Activated CD8-positive, alpha-beta memory T cell treated with anti-CD3 and anti-CD28 coated beads for 1 hour (primary cell): ENCODE data around the gene TMED9.
A peak's percentile ranks its signal among the peaks of the same experiment; 100 is the strongest.
"Not testable (repeated sequence)": the region's sequence is repeated elsewhere in the genome, so short reads cannot be mapped to it uniquely, and the experiment has no call there.

Source experiments
- DNase-seq, 2 donors: peaks; one replicate each; pipeline ENCODE4 v3.0.0-alpha.2; 2020; ENCODE audit warnings: low read depth in 1 of 2; ENCODE audit errors: extremely low read depth in 1 of 2

The TMED9 gene

DNA sequence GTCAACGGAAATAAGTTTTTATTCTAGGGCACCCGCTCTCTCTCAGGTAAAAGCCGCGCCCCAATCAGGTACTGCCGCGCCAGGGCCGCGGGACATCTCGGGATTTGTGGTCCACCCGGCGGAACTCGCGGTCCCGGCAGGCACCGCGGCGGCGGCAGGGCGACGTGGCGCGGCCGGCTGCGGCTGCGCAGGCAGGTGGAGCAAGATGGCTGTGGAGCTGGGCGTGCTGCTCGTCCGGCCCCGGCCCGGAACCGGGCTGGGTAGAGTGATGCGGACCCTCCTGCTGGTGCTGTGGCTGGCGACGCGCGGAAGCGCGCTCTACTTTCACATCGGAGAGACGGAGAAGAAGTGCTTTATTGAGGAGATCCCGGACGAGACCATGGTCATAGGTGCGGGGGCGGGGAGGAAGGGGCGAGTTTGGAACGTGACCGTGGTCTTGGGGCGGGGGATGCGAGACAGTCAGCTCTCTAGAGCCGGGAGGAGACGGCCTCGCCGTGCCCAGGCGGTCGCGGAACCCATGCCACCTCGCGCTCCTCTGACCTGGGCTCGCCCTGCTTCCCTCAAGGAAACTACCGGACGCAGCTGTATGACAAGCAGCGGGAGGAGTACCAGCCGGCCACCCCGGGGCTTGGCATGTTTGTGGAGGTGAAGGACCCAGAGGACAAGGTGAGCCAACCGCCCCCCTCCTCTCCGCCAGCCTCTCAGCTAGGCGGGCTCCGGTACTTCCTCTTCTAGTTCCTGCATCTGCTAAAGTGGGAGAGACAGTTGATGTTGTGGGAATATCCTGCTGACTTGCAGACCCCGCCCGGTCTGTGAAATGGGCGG, at the start of gene TMED9:
TMED9 (plus strand) TSS at position 194 of the 825 bp plus-strand sequence; CDS start at position 206, 12 bp downstream.
- DNase-seq, result peak; percentile 61 to 81

DNA sequence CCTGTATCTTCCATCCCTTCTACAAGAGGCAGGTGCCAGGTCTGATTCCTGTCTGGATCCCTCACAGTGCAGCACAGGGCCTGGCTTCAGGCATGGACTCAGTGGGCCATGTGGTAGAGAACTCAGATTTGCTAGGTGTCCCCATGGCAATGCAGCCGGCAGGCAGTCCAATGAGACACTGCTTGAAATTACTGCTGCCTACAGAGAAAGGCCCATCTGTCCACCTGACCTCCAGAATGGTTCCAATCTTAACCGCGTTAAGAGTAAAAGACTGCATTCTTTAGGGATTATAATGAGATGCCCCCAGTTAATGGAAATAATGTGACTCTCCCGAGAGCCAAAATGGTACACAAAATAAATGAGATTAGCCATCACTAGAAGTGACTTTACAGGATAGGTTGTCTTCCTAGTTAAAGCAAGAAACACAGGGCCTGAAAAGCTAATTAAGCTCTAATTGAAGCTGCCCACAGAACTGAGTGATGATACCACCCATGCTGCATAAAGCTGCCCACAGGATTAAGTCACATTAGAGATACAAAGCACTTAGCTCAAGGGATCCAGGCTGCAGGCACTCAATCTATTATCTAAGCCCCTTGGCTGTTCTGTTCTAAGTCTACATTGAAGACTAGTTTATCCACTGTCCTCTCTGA, 49.1 kb upstream of the TMED9 start:
- no peak for DNase-seq

DNA sequence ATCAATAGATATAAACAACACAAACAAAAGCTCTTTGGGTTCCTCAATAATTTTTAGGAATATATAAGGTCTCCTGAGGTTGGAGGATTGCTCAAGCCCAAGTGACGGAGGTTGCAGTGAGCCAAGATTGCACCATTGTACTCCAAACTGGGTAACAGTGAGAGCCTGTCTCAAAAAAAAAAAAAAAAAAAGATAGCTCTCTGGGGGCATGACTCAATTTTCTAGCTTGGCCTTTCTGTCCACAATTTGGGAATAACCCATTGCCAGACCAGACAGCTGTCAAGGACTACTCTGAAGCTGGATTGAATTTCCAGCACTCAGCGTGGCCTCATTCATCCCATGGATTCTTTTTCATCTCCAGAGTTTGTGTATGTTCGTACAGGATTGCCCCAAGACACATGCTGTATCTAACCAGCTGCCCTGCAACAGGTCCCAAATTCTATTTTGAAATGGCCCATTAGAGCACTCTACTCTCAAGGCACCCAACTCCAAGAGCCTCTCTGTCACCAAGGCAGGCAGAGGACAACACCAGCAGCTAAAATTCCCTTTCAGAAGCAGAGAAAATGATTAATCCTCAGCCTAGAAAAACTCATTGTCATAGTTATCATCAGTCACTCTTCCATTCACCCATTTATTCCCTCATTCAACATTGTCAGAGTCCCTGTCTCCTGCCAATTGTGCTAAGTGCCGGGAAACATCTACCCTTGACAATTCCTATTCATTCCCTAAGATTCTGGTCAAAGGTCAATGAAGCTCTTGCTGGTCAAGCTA, 46.3 kb upstream of the TMED9 start:
- no peak for DNase-seq

DNA sequence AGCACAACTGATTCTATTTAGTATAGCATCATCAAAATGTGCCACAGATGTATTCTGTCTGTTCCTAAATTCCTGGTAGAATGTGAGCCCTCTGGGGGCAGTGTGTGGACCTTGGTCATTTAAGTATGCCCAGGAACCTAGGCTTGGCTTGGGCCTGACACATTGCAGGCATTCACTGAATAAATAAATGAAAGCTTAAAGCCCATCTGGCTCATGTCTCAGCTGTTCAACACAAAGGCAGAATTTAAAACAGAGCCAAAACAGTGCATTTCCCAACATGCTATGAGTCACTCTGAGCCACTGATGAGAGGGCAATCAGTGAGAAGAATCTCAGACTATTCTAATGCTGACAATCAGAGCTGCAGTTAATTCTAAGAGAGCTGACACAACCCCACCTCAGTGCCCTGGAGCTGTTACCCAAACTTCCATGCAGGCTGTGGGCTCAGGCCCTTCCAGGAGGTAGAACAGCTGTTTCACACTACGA, 45.7 kb upstream of the TMED9 start:
- DNase-seq, result no peak

DNA sequence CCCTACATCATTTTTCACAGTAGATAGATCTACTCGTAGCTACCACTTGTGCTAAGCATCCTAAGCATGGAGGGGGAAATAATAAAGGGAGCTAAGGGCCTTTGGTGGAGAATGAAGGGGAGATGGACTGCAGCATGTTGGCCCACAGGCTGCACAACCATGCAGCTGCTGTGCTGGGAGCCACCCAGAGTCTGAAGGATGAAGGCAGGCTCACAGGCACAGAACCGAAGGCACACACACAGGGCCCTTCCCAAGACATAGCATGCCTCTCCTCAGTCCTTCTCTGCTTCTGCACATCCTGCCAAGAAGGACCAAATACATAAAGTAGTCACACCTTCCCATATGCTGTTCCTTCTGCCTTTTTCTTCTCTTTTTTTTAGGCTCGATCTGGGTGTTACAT, 44.3 kb upstream of the TMED9 start:
- no peak for DNase-seq

DNA sequence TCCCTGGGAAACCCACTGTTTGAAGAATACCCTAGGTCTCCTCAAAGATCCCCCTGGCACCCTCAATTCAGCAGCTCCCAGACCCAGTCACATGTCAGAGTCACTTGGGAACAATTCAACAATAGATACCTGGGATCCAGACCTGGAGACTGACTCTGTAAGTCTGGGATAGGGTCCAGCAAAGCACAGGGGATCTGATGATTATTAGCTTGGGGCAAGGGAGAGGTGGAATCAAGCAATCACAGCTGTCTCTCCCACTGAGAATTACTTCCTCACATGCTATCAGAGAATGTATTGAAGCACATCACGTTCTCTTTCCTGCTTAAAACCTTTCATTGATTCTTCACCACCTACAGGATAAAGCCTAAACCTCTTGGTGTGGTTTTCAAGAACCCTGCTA, 43.5 kb upstream of the TMED9 start:
- DNase-seq, result no peak

DNA sequence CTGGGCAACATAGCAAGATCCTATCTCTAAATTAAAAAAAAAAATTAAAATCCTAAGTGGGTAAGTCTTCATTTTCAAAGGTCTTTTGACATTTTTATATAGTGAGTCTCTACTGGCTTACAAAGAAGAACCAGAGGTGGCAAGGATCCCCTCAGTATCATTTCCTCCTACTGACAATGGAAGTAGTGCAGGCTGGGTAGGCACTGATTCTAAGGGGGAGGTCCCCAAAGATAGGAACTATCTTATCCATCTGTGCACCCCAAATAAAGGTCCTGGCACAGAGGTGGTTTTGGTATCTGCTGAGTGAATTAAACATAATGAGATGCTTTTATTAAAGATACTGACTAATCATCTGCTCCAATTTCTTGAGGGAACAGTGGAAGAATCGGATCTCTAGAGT, 41.9 kb upstream of the TMED9 start:
- DNase-seq, result no peak

DNA sequence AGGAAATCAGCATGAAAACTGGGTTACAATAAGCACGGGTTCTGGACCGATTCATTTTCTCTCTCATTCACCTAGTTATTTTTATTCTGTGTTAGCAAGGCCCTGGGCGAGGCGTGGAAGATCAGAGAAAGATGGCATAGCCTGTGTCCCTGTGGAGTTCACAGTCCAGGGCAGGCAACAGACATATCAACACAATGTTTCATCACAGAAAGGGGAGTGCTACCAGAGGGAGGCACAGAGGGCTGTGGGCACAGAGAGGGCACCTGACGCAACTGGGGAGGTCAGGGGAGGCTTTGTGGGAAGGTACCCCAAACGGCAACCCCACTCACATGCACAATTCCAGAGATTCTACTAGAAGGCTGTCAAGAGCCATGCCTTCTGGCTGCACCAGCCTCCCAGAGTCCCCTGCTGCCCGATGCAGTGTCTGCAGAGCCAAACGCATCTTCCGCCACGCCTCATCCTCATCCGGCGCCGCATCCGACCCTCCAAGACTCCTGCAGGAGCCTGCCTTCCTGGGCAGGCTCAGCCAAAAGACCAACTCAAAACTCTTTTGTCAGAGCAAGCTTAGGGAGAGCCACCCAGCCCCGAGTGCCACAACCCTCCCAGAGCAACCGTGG, 39.1 kb upstream of the TMED9 start:
- DNase-seq, result no peak

DNA sequence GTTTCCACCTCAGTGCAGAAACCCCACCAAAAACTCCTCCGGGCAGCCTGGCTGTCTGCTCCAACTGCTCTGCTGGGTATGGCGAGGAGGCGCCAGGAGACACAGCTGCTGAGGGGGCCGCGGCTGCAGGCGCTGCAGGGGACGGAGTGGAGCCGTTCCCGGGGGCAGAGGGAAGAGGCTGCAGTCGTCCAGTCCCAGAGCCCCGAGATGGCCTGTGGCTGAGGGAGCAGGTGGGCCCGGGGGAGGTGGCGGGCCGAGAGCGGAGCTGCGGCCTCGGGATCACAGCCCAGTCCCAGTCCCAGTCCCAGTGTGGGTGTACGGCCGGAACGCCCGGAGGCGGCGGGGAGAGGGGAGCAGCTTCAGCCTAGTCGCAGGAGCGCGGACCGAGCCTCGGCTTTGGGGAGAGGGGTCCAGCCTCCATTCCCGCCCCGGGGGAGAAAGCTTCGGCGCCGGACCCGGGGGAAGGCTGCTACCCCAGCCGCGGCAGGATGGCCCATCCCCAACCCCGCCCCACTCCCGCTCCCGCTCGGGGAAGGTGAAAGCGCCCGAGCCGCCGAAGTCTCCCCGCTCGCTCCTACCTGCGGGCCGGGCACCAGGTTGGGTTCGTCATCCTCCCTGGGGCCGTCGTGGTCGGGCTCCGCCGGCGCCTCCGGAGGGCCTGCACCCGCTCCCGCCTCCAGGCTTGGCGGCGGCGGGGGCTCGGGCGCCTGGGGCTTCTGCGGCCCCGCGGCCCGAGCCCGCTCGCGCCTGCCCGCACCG, 38.2 kb upstream of the TMED9 start:
- DNase-seq, result peak in 1 of 2 donors; percentile 12

DNA sequence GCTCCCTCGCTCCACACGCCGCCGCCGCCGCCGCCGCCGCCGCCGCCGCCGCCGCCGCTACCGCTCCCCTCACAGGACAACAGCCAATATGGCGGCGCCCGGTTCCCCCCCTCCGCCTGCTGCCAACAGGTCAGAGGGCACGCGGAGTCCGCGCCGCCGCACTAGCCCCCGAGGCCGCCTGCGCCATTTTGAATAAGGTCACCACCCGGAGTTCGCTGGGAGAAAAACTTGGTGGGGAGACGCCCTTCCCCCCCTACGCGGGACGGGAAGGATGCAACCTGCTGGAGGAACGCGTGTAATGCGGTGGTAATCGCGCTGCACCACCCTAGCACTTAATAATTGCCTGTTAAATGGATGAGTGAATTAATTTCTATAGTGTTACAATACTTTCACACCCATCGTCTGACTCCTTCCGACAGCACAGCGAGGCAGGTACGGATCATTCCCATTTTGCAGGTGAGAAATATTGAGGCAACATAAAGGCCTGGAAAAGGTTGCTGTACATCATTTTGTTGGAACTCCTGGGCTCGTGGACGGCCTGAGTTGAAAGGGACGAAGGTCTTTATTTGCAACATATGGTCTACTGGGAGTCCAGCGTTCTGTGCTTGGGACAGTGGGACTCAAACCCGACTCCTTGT, 37.4 kb upstream of the TMED9 start, which contains the start of gene FAM193B:
FAM193B (minus strand) TSS at position 90 of the 638 bp plus-strand sequence. CDS start 105 bp downstream, outside the sequence.
- peak; percentile 86 to 89 for DNase-seq

DNA sequence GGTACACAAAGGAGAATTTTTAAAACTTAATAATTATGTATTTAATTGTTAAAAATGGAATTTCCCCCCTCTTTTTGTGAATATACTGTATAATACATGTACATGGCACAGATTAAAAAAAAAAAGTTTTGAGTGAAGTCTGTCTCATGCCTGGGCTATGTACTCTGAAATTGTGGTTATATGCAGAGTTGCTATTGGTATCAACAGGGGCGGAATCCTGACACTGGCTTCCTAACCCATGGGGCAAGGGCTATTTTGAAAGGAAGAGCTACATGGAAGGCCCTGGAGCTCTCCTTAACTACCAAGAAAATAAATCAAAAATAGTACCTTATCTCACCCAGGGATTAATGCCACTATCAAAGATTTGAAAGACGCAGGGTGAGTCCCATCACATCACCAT, 36.8 kb upstream of the TMED9 start:
- DNase-seq, result no peak

DNA sequence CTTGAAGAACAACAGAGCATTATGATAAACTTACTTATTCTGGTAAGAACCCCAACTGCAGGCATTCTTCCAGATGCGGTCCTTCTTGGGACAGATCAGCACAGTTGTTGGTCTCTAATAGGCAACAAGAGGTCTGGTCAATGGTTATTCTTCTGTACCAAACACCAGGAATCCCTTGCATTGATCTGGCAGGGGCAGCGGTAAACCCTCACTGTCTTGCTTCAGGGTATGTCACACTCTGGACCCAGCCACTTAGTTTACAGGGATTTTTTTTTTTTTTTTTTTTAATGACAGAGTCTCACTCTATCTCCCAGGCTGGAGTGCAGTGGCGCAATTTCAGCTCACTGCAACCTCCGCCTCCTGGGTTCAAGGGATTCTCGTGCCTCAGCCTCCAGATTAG, 36.3 kb upstream of the TMED9 start:
- DNase-seq, result no peak

DNA sequence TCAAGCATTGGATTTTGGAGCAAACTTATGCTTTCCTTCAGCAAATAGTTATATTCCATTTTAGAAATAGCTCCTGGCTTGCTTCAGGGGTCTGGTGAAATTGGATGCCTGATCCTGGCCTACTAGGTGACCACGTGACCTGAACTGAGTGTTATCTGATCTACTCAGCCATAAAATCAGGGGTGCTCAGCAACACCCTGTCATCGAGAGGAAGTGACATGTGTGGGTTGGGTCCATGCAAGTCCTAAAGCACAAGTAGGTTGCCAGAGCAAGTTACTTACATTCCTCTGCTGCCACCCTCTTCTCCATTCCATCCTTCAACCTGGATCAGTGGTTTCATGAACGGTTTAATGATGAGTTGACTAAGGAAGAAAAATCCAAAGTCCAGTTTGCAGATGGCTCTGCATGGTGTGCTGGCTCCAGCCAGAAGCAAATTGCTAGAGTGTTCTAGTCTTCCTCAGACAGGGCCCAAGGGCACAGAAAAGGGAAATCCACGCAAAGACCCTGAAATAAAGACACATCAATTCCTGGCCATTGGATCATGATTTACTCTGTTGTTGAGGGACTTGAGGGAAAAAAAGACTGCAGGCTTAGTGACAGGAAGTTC, 34.9 kb upstream of the TMED9 start:
- DNase-seq, result no peak

DNA sequence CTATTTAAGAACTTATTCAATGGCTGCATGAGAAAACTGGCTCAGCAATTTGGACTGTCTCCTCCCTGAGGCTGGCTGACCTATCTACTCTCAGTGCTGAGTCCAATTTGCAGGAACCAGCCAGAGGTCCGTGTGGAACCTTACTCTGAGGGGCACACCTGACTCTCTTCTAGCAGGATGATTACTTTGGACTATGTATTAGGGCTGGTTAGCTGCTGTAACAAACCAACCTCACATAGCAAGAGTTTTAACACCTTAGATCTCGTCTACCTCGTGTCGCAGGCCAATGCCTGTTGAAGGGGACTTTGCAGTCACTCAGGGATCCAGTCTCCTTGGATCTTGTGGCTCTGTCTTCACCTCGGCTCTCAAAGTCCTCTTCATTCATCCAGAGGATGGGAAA, 34.2 kb upstream of the TMED9 start:
- DNase-seq, result no peak

DNA sequence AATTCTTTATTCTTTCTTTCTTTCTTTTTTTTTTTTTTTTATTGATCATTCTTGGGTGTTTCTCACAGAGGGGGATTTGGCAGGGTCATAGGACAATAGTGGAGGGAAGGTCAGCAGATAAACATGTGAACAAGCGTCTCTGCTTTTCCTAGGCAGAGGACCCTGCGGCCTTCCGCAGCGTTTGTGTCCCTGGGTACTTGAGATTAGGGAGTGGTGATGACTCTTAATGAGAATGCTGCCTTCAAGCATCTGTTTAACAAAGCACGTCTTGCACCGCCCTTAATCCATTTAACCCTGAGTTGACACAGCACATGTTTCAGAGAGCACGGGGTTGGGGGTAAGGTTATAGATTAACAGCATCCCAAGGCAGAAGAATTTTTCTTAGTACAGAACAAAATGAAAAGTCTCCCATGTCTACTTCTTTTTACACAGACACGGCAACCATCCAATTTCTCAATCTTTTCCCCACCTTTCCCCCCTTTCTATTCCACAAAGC, 32.5 kb upstream of the TMED9 start:
- not testable (repeated sequence) for DNase-seq

DNA sequence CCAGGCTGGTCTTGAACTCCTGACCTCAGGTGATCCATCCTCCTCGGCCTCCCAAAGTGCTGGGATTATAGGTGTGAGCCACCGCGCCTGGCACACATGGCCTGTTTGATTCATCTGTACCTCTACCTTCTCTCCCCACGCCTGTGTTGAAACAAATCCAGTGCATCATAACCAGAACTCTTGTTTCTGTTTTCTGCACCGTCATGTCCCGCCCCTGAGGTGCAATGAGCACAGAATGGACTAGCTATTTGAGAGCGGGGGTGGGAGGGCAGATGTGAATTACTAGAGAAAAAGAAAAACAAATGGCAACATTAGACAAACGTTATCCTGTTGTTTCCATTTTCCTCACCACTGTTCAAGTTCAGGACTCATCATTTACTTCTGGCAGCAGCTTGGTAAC, 27.0 kb upstream of the TMED9 start:
- no peak for DNase-seq

DNA sequence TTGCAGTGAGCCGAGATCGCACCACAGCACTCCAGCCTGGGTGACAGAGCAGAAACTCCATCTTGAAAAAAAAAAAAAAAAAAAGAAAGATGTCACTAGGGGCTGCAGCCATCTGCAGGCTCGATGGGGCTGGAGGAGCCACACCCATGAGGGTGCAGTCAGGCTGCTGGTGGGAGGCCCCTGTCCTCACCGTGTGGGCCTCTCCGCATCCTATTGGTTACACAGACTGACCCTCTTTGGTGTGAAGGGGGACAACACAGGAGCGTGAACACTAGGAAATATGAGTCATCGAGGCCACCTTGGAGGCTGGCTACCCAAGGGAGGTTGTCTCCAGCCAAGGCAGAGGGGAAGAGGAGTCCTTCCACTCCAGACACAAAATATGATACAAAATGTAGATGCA, 23.7 kb upstream of the TMED9 start:
- no peak for DNase-seq

DNA sequence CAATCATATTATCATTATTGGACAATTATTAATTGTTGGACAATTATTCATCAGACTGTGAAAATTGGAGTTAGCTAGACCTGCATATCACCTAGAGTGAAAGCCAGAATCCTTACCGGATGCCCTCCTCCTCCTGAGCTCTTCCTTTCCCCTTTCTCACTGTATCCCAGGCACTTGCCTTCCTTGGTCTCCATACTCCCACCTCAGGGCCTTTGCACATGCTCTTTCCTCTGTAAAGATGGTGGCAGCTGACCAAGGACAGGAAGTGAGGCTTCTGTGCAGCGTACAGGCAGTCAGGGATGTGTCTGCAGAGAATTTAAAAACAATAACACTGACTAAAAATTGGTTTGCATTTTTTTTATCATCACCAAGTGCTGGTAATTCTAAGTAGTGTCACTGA, 22.1 kb upstream of the TMED9 start:
- no peak for DNase-seq

DNA sequence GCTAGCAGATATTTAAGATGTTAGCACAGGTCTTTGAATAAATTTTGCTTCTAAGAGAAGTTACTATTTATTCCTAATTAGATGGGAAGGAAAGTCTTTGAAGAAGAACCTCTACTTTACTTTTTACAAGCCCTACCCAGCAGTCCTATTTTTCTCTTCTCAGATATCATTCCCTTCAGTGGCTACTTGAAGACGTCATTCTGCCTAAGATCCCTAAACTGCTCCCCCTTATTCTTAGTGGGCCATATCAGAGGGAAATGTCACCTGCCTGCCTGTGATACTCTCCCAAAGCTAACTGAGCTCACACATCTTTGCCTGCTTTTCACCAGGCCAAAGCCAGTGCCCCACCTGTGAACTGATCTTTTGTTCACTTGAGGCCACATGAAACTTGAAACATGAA, 16.5 kb upstream of the TMED9 start:
- no peak for DNase-seq
